Omental fat pad (tissue), 4 donors: ENCODE results near the gene APOBEC3B. TPM values are rescaled to one million over a fixed set of nuclear protein-coding genes. Genes with fewer than 3 reads are reported as not detected.
"Not testable (repeated sequence)": the region's sequence is repeated elsewhere in the genome, so short reads cannot be mapped to it uniquely, and the experiment has no call there.

Experiments
- ATAC-seq: fragments of 150-250 bp; one replicate; pipeline ENCODE4 v1.9.1; 2016; ENCODE audit warnings: mild to moderate bottlenecking, moderate library complexity; ENCODE audit not compliant: low FRiP score
- DNase-seq: peaks from one replicate; pipeline ENCODE4 v3.0.0-alpha.2; 2019; ENCODE audit warnings: low spot score
- total RNA-seq, 4 donors: library from RNA; depleted of rRNA; stranded (reverse); fragments of >200 nt; gene quantifications; one replicate each; pipeline ENCODE4 v1.1.0, GENCODE V29; 2016
- TF ChIP-seq, protein P1 (sequence below), 3 donors: fragments of 450-650 bp; IDR thresholded peaks; one replicate each; pipeline ENCODE4 v1.5.1; 2016 to 2017; ENCODE audit warnings: antibody characterized with exemption in 3 of 3, mild to moderate bottlenecking in 3 of 3, moderate library complexity in 2 of 3

Gene APOBEC3B
- total RNA-seq, 4 donors from 2014 or later = 1.1 to 2.2 TPM; not detected in 2

DNA sequence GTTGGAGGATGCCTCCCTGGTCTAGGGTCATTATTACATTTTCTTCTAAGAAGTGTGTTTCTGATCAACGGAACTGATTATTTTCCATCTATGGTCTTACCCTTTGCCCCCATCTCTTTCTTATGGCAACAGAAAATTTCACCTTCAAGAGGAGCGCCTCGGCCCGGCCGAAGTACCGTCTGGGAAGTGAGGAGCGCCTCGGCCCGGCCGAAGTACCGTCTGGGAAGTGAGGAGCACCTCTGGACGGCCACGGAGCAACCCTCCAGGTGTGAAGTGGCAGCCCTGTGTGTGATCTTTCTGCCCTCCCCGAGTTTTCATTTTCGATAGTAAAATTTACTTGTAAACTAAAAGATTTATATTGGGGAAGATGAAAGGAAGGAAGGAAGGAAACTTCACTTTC, 28.8 kb downstream of the APOBEC3B start:
- DNase-seq (no peak), ATAC-seq (no peak)

GRCh38 chr22:39012533-39013511, 30.7 kb downstream of the APOBEC3B start:
- TF ChIP-seq, protein P1, sequence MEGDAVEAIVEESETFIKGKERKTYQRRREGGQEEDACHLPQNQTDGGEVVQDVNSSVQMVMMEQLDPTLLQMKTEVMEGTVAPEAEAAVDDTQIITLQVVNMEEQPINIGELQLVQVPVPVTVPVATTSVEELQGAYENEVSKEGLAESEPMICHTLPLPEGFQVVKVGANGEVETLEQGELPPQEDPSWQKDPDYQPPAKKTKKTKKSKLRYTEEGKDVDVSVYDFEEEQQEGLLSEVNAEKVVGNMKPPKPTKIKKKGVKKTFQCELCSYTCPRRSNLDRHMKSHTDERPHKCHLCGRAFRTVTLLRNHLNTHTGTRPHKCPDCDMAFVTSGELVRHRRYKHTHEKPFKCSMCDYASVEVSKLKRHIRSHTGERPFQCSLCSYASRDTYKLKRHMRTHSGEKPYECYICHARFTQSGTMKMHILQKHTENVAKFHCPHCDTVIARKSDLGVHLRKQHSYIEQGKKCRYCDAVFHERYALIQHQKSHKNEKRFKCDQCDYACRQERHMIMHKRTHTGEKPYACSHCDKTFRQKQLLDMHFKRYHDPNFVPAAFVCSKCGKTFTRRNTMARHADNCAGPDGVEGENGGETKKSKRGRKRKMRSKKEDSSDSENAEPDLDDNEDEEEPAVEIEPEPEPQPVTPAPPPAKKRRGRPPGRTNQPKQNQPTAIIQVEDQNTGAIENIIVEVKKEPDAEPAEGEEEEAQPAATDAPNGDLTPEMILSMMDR (IDR thresholded peaks at IDR 0.05) = no peak
- ATAC-seq = no peak
- no peak for DNase-seq

More for the DNA sequence above, 28.8 kb downstream of the APOBEC3B start:
- TF ChIP-seq, protein P1 (IDR thresholded peaks at IDR 0.05) = no peak

DNA sequence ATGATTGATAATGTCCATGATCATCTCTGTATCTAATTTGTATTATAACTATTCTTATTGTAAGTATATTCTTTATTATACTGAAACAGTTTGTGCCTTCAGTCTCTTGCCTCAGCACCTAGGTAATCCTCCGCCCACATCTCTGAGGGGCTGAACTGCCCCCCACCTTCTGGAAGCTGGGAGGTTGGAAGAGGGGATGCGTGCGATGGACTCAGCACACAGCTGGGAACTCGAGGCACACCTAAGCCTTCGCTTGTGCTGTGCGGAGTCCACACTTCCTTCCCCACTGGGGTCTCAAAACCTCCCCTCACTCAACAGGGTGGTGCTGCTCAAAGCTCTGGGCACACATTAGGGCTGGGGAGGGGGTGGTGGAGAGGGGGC, 31.4 kb downstream of the APOBEC3B start:
- not testable (repeated sequence) for DNase-seq
- ATAC-seq = peak; percentile 49

GRCh38 chr22:39013942-39014722, 32.0 kb downstream of the APOBEC3B start, which contains the start of gene APOBEC3C:
APOBEC3C (plus strand) TSS chr22:39014257; CDS start chr22:39014363, 106 bp downstream.
- peak; percentile 98 for ATAC-seq

GRCh38 chr22:39014723-39015121, 32.6 kb downstream of the APOBEC3B start:
- not testable (repeated sequence) for ATAC-seq

More at GRCh38 chr22:39013942-39014722, 32.0 kb downstream of the APOBEC3B start, which contains the start of gene APOBEC3C:
- TF ChIP-seq, protein P1 (IDR thresholded peaks at IDR 0.05) = no peak
- DNase-seq = peak; percentile 58

GRCh38 chr22:39016592-39016991, 34.4 kb downstream of the APOBEC3B start:
- ATAC-seq (no peak), DNase-seq (no peak)
- TF ChIP-seq, protein P1 (IDR thresholded peaks at IDR 0.05) = no peak

More at GRCh38 chr22:39014723-39015121, 32.6 kb downstream of the APOBEC3B start:
- not testable (repeated sequence) for DNase-seq

DNA sequence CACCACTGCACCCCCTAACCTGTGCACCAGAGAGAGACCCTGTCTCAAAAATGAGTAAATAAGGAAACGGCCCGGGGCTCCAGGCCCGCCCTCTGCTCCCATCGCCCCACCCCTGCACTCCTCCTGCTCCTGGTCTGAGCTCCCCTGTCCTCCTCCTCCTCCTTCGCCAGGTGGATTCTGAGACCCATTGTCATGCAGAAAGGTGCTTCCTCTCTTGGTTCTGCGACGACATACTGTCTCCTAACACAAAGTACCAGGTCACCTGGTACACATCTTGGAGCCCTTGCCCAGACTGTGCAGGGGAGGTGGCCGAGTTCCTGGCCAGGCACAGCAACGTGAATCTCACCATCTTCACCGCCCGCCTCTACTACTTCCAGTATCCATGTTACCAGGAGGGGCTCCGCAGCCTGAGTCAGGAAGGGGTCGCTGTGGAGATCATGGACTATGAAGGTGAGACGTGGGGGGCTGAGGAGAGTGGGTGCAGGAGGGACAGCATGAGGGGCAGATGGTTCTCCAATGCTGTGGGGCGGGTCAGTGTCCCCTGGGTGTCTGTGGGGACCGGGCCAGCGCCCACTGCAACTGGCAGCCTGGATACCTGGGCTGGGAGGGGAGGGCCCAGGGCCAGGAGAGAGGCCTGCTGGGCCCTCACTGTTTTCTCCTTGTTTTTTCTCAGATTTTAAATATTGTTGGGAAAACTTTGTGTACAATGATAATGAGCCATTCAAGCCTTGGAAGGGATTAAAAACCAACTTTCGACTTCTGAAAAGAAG, 35.6 kb downstream of the APOBEC3B start:
- ATAC-seq (no peak), DNase-seq (no peak)
- TF ChIP-seq, protein P1 (IDR thresholded peaks at IDR 0.05) = no peak

DNA sequence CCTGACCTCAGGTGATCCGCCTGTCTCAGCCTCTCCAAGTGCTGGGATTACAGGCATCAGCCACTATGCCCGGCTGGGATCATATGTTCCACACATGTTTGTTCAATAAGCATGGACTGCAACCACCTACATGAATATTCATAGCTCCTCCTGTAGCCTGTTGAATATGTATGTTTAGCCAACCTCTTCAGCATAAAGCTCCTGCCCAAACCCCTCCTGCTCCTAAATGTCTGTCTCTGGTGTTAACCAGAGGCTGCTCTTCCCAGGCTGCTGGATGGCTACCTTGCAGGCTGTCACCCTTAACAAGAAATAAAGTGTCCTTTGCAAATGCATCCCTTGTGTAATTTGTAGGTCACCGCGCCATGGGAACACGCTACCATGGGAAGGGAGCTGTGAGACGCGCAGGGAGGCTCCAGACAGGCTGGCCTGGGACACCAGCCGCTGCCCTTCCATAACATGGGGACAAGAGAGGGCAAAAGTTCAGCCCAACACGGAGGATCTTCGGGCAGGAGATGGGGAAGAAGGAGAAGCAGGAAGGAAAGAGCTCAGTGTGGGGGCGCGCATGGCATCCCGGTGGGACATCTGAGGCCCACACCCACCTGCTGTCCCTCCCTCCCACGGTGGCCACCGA, 38.0 kb downstream of the APOBEC3B start:
- not testable (repeated sequence) for DNase-seq
- ATAC-seq = peak; percentile 5
